ENCODE results near the gene CRYBA4.

DNA sequence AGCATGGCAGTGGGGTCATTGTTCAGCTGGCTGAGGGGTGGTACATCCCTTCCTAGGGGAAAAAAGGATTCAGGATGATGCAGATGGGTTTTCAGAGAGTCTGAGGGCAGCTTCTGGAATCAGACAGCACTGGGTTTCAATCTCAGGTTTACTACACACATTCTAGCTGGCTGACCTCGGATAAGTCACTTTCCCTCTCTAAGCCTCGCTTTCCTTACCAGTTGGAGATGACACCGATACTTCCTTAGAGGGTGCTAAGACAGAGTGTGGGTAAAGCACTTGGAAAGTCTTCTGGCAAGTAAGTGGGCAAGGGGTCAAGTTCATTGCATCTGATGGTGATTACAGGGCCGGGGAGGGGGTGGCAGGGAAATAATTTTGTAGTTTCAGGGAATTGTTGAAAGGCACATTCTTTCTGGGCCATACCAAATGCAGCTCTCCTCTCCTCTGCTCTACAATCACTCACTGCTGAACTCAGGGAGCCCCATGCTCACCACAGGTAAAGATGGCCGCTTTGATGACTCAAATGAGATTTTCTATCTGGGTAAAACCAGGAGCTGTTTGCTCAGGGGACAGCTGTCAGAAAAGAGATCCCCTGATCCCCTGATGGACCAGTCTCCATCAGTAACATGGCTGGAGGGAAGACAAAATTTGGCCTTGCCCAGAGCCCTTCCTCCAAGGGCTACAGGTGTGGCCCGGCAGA, 29.1 kb downstream of the CRYBA4 start:
- TF ChIP-seq, protein P1, sequence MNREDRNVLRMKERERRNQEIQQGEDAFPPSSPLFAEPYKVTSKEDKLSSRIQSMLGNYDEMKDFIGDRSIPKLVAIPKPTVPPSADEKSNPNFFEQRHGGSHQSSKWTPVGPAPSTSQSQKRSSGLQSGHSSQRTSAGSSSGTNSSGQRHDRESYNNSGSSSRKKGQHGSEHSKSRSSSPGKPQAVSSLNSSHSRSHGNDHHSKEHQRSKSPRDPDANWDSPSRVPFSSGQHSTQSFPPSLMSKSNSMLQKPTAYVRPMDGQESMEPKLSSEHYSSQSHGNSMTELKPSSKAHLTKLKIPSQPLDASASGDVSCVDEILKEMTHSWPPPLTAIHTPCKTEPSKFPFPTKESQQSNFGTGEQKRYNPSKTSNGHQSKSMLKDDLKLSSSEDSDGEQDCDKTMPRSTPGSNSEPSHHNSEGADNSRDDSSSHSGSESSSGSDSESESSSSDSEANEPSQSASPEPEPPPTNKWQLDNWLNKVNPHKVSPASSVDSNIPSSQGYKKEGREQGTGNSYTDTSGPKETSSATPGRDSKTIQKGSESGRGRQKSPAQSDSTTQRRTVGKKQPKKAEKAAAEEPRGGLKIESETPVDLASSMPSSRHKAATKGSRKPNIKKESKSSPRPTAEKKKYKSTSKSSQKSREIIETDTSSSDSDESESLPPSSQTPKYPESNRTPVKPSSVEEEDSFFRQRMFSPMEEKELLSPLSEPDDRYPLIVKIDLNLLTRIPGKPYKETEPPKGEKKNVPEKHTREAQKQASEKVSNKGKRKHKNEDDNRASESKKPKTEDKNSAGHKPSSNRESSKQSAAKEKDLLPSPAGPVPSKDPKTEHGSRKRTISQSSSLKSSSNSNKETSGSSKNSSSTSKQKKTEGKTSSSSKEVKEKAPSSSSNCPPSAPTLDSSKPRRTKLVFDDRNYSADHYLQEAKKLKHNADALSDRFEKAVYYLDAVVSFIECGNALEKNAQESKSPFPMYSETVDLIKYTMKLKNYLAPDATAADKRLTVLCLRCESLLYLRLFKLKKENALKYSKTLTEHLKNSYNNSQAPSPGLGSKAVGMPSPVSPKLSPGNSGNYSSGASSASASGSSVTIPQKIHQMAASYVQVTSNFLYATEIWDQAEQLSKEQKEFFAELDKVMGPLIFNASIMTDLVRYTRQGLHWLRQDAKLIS (CRISPR knock-in tag; IDR thresholded peaks at IDR 0.05), result no peak
- TF ChIP-seq, protein P2, sequence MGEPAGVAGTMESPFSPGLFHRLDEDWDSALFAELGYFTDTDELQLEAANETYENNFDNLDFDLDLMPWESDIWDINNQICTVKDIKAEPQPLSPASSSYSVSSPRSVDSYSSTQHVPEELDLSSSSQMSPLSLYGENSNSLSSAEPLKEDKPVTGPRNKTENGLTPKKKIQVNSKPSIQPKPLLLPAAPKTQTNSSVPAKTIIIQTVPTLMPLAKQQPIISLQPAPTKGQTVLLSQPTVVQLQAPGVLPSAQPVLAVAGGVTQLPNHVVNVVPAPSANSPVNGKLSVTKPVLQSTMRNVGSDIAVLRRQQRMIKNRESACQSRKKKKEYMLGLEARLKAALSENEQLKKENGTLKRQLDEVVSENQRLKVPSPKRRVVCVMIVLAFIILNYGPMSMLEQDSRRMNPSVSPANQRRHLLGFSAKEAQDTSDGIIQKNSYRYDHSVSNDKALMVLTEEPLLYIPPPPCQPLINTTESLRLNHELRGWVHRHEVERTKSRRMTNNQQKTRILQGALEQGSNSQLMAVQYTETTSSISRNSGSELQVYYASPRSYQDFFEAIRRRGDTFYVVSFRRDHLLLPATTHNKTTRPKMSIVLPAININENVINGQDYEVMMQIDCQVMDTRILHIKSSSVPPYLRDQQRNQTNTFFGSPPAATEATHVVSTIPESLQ (CRISPR knock-in tag; conservative IDR thresholded peaks at IDR 0.05), result no peak
